AG04450 (cell line): ENCODE data around the gene SAMD11. TPM values are rescaled to one million over a fixed set of nuclear protein-coding genes. Genes with fewer than 3 reads are reported as not detected.

ENCODE experiments used
- CTCF ChIA-PET: fragments of 300-600, 350-600 bp; formaldehyde crosslinking; extraction: SDS; loops from one replicate; lab custom pipeline; 2022; ENCODE audit warnings: antibody characterized with exemption, inconsistent platforms; lab: Charles Lee
- POLR2A ChIA-PET: fragments of 350-600 bp; formaldehyde crosslinking; extraction: SDS; loops from one replicate; lab custom pipeline; 2021; ENCODE audit warnings: antibody characterized with exemption, inconsistent platforms; lab: Yijun Ruan, JAX
- DNase-seq: peaks from one replicate; pipeline ENCODE4 v3.0.0-alpha.2; 2011; ENCODE audit warnings: low read depth, low spot score
- H3K27ac ChIP-seq: one replicate; pipeline ENCODE4 v1.5.1; 2012; ENCODE audit warnings: low read depth, low read length, control low read depth
- H3K27me3 ChIP-seq: one replicate; pipeline ENCODE4 v1.6.0; 2012; ENCODE audit warnings: low read length; ENCODE audit not compliant: control insufficient read depth, insufficient read depth
- H3K4me3 ChIP-seq: 2 replicates; pipeline ENCODE4 v1.5.1; 2011; ENCODE audit warnings: mild to moderate bottlenecking, low read depth, low read length, control low read depth
- H3K9me3 ChIP-seq: 2 replicates; pipeline ENCODE4 v1.5.1; 2012; ENCODE audit warnings: low read length; ENCODE audit not compliant: control insufficient read depth, insufficient read depth
- CTCF ChIP-seq: IDR thresholded peaks from 2 replicates; pipeline ENCODE4 v1.5.1; 2011; ENCODE audit warnings: low read depth, low read length, control low read depth, inconsistent platforms
- polyA plus RNA-seq: library from polyadenylated mRNA; depleted of rRNA; stranded (reverse); fragments of >200 nt; gene quantifications from 2 replicates; pipeline ENCODE4 v1.2.3, GENCODE V29; 2011

Gene SAMD11
- polyA plus RNA-seq, 1 experiment = 1.6 TPM

- H3K4me3 ChIP-seq = no peak overlapping the region
- CTCF ChIA-PET = interaction anchor here (1.2 to 2.8 kb wide), 7 partner anchors 13 to 78 kb away, joined by 3 to 15 read pairs (median 10); no protein-coding TSS in a partner anchor
- POLR2A ChIA-PET = interaction anchor here (0.6 to 1.6 kb wide), 2 partner anchors 12 to 38 kb away, joined by 3 read pairs; no protein-coding TSS in a partner anchor
Measured at GRCh38 chr1:905811-906599, 17.7 kb upstream of the SAMD11 start.

GRCh38 chr1:906600-907420, 16.9 kb upstream of the SAMD11 start:
- DNase-seq = no peak
- Histone ChIP-seq H3K9me3 (no peaks in the 10 kb centered on the region; the same call in 1 of the 2 replicates), H3K27me3 (no peaks in the 10 kb centered on the region), H3K4me3 (no peak overlapping the region), H3K27ac (no peak overlapping the region)
- ChIA-PET POLR2A (interaction anchor here (0.6 kb wide), 1 partner anchor 11 kb away, joined by 3 read pairs; no protein-coding TSS in a partner anchor), CTCF (interaction anchor here (1.2 kb wide), 1 partner anchor 38 kb away, joined by 3 read pairs; no protein-coding TSS in a partner anchor)
- TF ChIP-seq CTCF = no peak

More at GRCh38 chr1:905811-906599, 17.7 kb upstream of the SAMD11 start:
- no peak for TF ChIP-seq CTCF
- H3K27me3 ChIP-seq = no peaks in the 10 kb centered on the region
- no peak overlapping the region for H3K27ac ChIP-seq
- no peaks in the 10 kb centered on the region; the same call in 1 of the 2 replicates for H3K9me3 ChIP-seq
- DNase-seq = no peak

- DNase-seq = no peak
- no peak for TF ChIP-seq CTCF
- ChIA-PET POLR2A (no interaction called here), CTCF (no interaction called here)
- Histone ChIP-seq H3K4me3 (no peak overlapping the region), H3K27me3 (no peaks in the 10 kb centered on the region), H3K9me3 (no peaks in the 10 kb centered on the region; the same call in 1 of the 2 replicates), H3K27ac (no peak overlapping the region)
Measured at GRCh38 chr1:907611-908451, 15.9 kb upstream of the SAMD11 start.

GRCh38 chr1:908661-909060, 15.1 kb upstream of the SAMD11 start:
- DNase-seq = no peak
- TF ChIP-seq CTCF = no peak
- Histone ChIP-seq H3K27ac (no peak overlapping the region), H3K4me3 (no peak overlapping the region), H3K9me3 (no peaks in the 10 kb centered on the region; the same call in 1 of the 2 replicates), H3K27me3 (no peaks in the 10 kb centered on the region)
- ChIA-PET POLR2A (no interaction called here), CTCF (no interaction called here)
